ENCODE results near the gene SLC25A43.
"Not testable (repeated sequence)": the region's sequence is repeated elsewhere in the genome, so short reads cannot be mapped to it uniquely, and the experiment has no call there.

SLC25A43 gene

GRCh38 chrX:119488749-119489148, 89.6 kb downstream of the SLC25A43 start:
- DNase-seq (ENCODE audit: low read depth): no peak
- peak; percentile 42 for TF ChIP-seq CTCF (IDR thresholded peaks at IDR 0.05; ENCODE audit: low read depth, low read length, missing control alignments)
- no peak overlapping the region for H3K4me3 ChIP-seq (ENCODE audit: low read depth, low read length)

DNA sequence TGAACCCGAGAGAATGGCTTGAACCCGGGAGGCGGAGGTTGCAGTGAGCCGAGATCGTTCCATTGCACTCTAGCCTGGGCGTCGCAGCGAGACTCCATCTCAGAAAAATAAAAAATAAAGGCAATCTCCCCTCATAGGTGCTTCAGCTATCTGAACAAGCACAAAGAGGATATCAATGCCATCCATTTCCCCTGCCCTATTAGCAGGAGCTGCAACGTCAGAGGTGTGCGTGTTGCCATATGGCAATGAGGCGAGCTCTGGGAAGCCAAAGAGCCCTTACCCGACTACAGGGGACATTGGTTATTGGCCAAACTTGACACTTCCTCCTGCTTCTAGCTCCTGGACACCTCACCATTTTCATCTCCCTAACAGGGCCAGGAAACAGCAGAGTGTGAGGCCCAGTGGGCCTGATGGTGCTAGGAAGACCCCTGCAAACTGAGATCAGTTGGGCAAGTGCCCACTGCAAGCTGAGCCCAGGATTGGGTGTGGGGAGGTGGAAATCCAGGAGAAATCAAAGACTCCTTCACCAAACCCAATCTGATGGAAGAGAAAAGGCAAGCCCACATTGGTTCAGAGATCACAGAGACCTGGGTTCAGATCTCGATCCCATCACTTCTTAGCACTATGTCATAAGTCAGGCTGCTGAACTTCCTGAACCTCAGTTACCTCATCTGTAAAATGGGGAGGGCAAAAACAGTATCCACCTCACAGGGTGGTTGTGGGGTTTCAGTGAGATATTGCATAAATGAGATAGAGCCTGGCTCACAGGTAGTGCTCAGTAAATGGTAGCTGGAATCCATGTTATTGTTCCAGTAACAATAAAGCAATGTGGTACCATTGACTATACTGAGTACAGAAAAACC, 90.3 kb downstream of the SLC25A43 start:
- H3K4me3 ChIP-seq (ENCODE audit: low read depth, low read length): no peak overlapping the region
- no peak for TF ChIP-seq CTCF (IDR thresholded peaks at IDR 0.05; ENCODE audit: low read depth, low read length, missing control alignments)

DNA sequence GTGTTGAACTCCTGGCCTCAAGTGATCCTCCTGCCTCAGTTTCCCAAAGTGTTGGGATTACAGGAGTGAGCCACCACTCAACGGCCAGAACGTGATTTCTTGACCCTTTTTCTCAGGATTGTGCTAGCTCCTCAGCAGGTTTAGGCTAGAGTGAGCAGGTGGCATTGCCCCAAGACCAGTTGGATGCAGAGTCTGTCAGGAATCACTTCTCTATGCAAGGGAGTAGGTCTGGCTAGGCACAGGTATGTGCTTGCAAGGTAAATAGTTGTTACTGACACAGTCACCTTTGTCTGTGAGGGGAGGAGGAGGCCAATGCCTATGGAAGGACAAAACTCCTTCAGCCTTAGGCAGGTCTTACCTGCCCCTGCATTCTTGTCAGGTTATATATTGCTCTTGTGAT, 93.3 kb downstream of the SLC25A43 start:
- no peak for TF ChIP-seq CTCF (IDR thresholded peaks at IDR 0.05; ENCODE audit: low read depth, low read length, missing control alignments)
- no peak overlapping the region for H3K4me3 ChIP-seq (ENCODE audit: low read depth, low read length)
- no peak for DNase-seq (ENCODE audit: low read depth)

More for the DNA sequence above, 90.3 kb downstream of the SLC25A43 start:
- no peak for DNase-seq (ENCODE audit: low read depth)

GRCh38 chrX:119493851-119494495, 94.8 kb downstream of the SLC25A43 start:
- DNase-seq (ENCODE audit: low read depth); H3K4me3 ChIP-seq (ENCODE audit: low read depth, low read length): not testable (repeated sequence)

DNA sequence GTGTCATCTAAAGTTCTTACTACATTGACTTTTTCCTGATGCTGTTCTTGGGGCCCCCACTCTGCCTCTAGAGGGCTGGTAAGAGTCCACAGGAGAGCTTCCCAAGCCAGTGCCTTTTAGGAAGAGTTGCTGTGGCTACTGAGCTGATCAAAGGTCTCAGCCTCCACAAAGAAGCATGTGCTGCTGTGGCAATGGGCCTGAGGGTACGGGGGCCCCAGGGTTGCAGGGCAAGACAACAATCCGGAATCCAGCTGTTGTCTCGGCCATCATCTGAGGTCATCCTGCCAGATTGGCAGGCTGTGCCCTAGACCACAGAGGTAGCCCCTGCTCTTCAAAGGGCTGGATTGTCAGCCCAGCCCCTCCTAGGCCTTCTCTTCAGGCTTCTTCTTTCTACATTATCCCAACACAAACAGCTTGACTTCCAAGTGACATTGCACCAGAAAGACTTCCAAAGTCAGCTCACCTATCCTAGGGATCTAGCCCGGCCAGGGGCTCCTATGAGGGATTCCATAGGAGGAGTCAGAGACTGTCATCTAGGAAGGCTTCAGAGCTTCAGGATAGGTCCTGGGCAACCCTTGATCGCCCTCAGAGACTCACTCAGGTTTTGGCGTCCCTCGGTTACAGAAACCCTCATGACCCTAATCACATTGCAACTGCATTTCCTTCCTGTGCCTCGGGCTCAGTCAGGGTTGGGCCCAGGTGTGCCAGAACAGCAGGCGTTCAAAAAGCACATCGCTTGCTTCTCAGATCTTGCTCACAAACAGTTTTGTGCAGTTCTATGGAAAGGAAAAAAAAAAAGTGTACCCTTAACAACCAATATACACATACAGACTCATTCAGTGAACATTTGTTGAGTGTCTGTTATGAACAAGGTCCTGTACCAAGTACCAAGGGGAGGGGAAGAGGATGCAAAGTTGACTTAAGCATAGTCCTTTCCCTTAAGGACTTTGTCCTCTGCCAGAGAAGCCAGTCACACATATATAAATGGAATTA, 96.9 kb downstream of the SLC25A43 start:
- TF ChIP-seq CTCF (IDR thresholded peaks at IDR 0.05; ENCODE audit: low read depth, low read length, missing control alignments): no peak
- DNase-seq (ENCODE audit: low read depth): no peak
- H3K4me3 ChIP-seq (ENCODE audit: low read depth, low read length): no peak overlapping the region

GRCh38 chrX:119497185-119497584, 98.0 kb downstream of the SLC25A43 start:
- no peak for TF ChIP-seq CTCF (IDR thresholded peaks at IDR 0.05; ENCODE audit: low read depth, low read length, missing control alignments)
- no peak for DNase-seq (ENCODE audit: low read depth)
- no peak overlapping the region for H3K4me3 ChIP-seq (ENCODE audit: low read depth, low read length)
